Caco-2 (cell line): ENCODE measurements around the gene STYK1. TPM values are rescaled to one million over a fixed set of nuclear protein-coding genes. Genes with fewer than 3 reads are reported as not detected.

ENCODE experiments used
- BruUV-seq: library from RNA; stranded (reverse); fragments of 400-500 nt; replicated peaks from 2 replicates; lab custom pipeline; 2021; lab: Mats Ljungman, UMichigan
- CTCF ChIA-PET: fragments of 300-600 bp; sonication (Branson Sonifier 250); formaldehyde crosslinking; loops from one replicate; lab custom pipeline; 2022; ENCODE audit warnings: antibody characterized with exemption; lab: Charles Lee
- POLR2A ChIA-PET: fragments of 300-600 bp; sonication (Branson Sonifier 250); formaldehyde crosslinking; loops from one replicate; lab custom pipeline; 2022; ENCODE audit warnings: antibody characterized with exemption; lab: Charles Lee
- DNase-seq, 2 experiments: peaks; one replicate each; pipeline versions ENCODE4 v3.0.0 to v3.0.0-alpha.2; 2020 to 2022
- H3K27me3 ChIP-seq: replicated peaks from 2 replicates; pipeline ENCODE4 v1.6.0; 2011; ENCODE audit warnings: low read length; ENCODE audit not compliant: control insufficient read depth, insufficient read depth
- H3K36me3 ChIP-seq: 2 replicates; pipeline ENCODE4 v1.5.1; 2011; ENCODE audit warnings: low read length; ENCODE audit not compliant: control insufficient read depth, insufficient read depth
- H3K4me1 ChIP-seq: fragments of 250-450 bp; sonication (Bioruptor Pico); 2 replicates; pipeline ENCODE4 v1.5.1; 2020; ENCODE audit warnings: mild to moderate bottlenecking
- H3K4me3 ChIP-seq: 2 replicates; pipeline ENCODE4 v1.5.1; 2011; ENCODE audit warnings: low read depth, mild to moderate bottlenecking, control low read depth, low read length
- H3K9me3 ChIP-seq: fragments of 250-450 bp; sonication (Bioruptor Pico); 2 replicates; pipeline ENCODE4 v1.5.1; 2020; ENCODE audit warnings: mild to moderate bottlenecking, moderate library complexity
- H3K27ac Mint-ChIP-seq: one replicate; pipeline ENCODE4 v1.8.0; 2022; ENCODE audit warnings: mixed read lengths; ENCODE audit not compliant: unreplicated experiment
- H3K27me3 Mint-ChIP-seq: one replicate; pipeline ENCODE4 v1.8.0; 2022; ENCODE audit warnings: mixed read lengths; ENCODE audit not compliant: insufficient read depth, unreplicated experiment
- H3K36me3 Mint-ChIP-seq: one replicate; pipeline ENCODE4 v1.8.0; 2022; ENCODE audit warnings: mild to moderate bottlenecking, mixed read lengths; ENCODE audit not compliant: insufficient read depth, unreplicated experiment
- H3K4me1 Mint-ChIP-seq: one replicate; pipeline ENCODE4 v1.8.0; 2022; ENCODE audit warnings: low read depth, mixed read lengths; ENCODE audit not compliant: unreplicated experiment
- H3K4me3 Mint-ChIP-seq: one replicate; pipeline ENCODE4 v1.8.0; 2022; ENCODE audit warnings: mild to moderate bottlenecking, moderate library complexity, mixed read lengths; ENCODE audit not compliant: unreplicated experiment
- H3K9me3 Mint-ChIP-seq: one replicate; pipeline ENCODE4 v1.8.0; 2022; ENCODE audit warnings: mixed read lengths; ENCODE audit not compliant: unreplicated experiment
- intact Hi-C: fragments of 100-400 bp; cut with micrococcal nuclease; formaldehyde crosslinking; loops from one replicate; pipeline ENCODE4 v1.10.0; 2022; ENCODE audit not compliant: unreplicated experiment
- total RNA-seq: library from RNA; stranded (reverse); gene quantifications from 2 replicates; pipeline ENCODE4 v1.2.3, GENCODE V29; 2022
- TF ChIP-seq, protein P1 (sequence below), 2 experiments: fragments of 200-600 bp in 1 of 2; IDR thresholded peaks; 1 replicate in 1 of 2; 2 replicates in 1 of 2; pipeline versions ENCODE4 v1.5.1 to v1.8.0; 2011 to 2022; ENCODE audit warnings: antibody characterized with exemption in 1 of 2, control low read depth in 1 of 2, inconsistent platforms in 1 of 2, low read depth in 1 of 2, low read length in 1 of 2, mild to moderate bottlenecking in 1 of 2, moderate library complexity in 1 of 2; ENCODE audit not compliant: insufficient read depth in 1 of 2, severe bottlenecking in 1 of 2, unreplicated experiment in 1 of 2

The STYK1 gene
- total RNA-seq, 1 experiment from 2014 or later, result 4.5 TPM

DNA sequence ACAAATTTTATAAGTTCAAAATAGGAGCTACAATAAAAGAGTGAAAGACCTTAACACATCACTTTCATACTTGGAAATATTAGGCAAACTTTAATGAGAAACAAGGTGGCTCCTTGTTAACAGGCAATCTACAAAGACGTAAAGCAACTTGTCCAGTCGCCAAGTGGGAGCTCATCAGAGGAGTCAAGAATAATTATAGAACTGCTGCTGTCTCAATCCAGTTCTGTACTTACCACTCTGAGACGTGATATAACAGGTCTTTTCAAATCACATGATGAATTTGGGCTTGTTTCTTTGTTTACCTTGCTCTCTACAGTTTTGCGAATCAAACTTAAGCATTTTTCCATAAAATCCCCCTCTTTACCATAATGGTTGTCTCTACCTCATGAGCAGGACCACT, 45.6 kb upstream of the STYK1 start:
- Mint-ChIP-seq H3K27me3 (no peaks in the 10 kb centered on the region), H3K36me3 (peaks cover 50% of the 10 kb centered on the region), H3K4me3 (no peak overlapping the region), H3K9me3 (no peaks in the 10 kb centered on the region), H3K4me1 (peaks cover 55% of the 10 kb centered on the region), H3K27ac (no peak overlapping the region)
- Histone ChIP-seq H3K9me3 (no peaks in the 10 kb centered on the region), H3K4me1 (peaks cover 45% of the 10 kb centered on the region), H3K27me3 (no peaks in the 10 kb centered on the region), H3K36me3 (no peaks in the 10 kb centered on the region), H3K4me3 (no peak overlapping the region)
- ChIA-PET CTCF (interaction anchor here (0.5 to 1.5 kb wide), 2 partner anchors 31 to 103 kb away, joined by 3 to 5 read pairs; no protein-coding TSS in a partner anchor), POLR2A (interaction anchor here (0.6 kb wide), 1 partner anchor 1017 kb away, joined by 3 read pairs; no protein-coding TSS in a partner anchor)
- intact Hi-C loops, result no loop called here
- no TSS peak for BruUV-seq
- TF ChIP-seq, protein P1, sequence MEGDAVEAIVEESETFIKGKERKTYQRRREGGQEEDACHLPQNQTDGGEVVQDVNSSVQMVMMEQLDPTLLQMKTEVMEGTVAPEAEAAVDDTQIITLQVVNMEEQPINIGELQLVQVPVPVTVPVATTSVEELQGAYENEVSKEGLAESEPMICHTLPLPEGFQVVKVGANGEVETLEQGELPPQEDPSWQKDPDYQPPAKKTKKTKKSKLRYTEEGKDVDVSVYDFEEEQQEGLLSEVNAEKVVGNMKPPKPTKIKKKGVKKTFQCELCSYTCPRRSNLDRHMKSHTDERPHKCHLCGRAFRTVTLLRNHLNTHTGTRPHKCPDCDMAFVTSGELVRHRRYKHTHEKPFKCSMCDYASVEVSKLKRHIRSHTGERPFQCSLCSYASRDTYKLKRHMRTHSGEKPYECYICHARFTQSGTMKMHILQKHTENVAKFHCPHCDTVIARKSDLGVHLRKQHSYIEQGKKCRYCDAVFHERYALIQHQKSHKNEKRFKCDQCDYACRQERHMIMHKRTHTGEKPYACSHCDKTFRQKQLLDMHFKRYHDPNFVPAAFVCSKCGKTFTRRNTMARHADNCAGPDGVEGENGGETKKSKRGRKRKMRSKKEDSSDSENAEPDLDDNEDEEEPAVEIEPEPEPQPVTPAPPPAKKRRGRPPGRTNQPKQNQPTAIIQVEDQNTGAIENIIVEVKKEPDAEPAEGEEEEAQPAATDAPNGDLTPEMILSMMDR (IDR thresholded peaks at IDR 0.05; ENCODE audit: insufficient read depth in 1 of 2, low read depth in 1 of 2, low read length in 1 of 2, severe bottlenecking in 1 of 2, unreplicated experiment in 1 of 2), result no peak
- no peak for DNase-seq

DNA sequence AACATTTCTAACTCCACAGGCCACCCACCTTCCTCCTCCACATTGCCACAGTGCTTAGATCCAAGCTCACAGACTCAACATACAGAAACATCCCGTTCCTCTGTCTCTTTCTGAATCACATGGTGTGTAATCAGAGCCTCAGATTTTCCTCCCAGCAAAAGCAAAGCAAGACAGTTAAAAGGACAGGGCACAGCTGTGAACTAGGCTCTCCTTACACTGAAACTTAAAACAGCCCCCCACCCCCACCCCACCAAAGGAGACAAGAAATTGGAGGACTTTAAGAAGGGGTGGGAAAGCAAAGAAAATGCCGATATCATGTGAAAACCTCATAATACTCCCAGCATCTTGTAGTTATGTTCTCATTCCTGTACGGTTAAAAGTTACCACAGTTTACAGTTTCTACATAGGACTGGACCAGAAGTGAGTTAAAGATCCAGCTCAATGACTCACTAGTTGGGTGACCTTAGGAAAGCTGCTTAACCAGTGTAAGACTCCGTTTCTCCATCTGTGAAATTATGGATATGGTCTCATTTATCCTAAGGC, 44.5 kb upstream of the STYK1 start:
- no peaks in the 10 kb centered on the region for H3K27me3 Mint-ChIP-seq
- H3K36me3 ChIP-seq, result no peaks in the 10 kb centered on the region
- no peak overlapping the region for H3K27ac Mint-ChIP-seq
- H3K9me3 Mint-ChIP-seq, result no peaks in the 10 kb centered on the region
- TF ChIP-seq, protein P1 (IDR thresholded peaks at IDR 0.05; ENCODE audit: insufficient read depth in 1 of 2, low read depth in 1 of 2, low read length in 1 of 2, severe bottlenecking in 1 of 2, unreplicated experiment in 1 of 2), result no peak
- H3K9me3 ChIP-seq, result no peaks in the 10 kb centered on the region
- H3K27me3 ChIP-seq, result no peaks in the 10 kb centered on the region
- peaks cover 61% of the 10 kb centered on the region for H3K36me3 Mint-ChIP-seq
- DNase-seq, result no peak
- peaks cover 41% of the 10 kb centered on the region for H3K4me1 ChIP-seq
- BruUV-seq, result no TSS peak
- ChIA-PET POLR2A (no interaction called here), CTCF (interaction anchor here (1.3 kb wide), 1 partner anchor 32 kb away, joined by 5 read pairs; no protein-coding TSS in a partner anchor)
- peaks cover 48% of the 10 kb centered on the region for H3K4me1 Mint-ChIP-seq
- H3K4me3 ChIP-seq, result no peak overlapping the region
- H3K4me3 Mint-ChIP-seq, result no peak overlapping the region
- intact Hi-C loops, result no loop called here

DNA sequence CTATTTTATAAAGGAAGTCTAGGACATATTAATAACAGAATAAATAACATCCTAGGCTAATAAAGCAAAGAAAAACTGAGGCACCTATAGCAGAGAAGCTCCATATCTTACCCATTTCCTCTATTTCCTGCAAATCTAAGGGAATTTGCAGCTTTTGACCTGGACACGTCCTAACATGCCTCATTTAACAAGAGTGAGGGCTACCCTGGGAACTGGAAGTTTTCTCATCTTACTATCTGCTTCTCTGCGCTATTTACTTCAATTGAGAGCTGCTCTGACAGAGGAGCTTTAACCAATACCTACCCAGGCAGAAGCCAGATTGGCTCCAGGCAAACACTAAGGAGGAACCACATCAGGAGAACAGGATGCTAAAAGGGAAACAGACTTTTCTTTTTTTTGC, 43.6 kb upstream of the STYK1 start:
- TF ChIP-seq, protein P1 (IDR thresholded peaks at IDR 0.05; ENCODE audit: insufficient read depth in 1 of 2, low read depth in 1 of 2, low read length in 1 of 2, severe bottlenecking in 1 of 2, unreplicated experiment in 1 of 2), result no peak
- Mint-ChIP-seq H3K4me1 (peaks cover 48% of the 10 kb centered on the region), H3K4me3 (no peak overlapping the region), H3K9me3 (no peaks in the 10 kb centered on the region), H3K27me3 (no peaks in the 10 kb centered on the region), H3K27ac (peak overlapping the region; percentile 58), H3K36me3 (peaks cover 69% of the 10 kb centered on the region)
- no peak for DNase-seq
- ChIA-PET POLR2A (no interaction called here), CTCF (interaction anchor here (0.6 to 1.3 kb wide), 2 partner anchors 33 to 544 kb away, joined by 5 to 9 read pairs; no protein-coding TSS in a partner anchor)
- Histone ChIP-seq H3K4me3 (no peak overlapping the region), H3K9me3 (no peaks in the 10 kb centered on the region), H3K27me3 (no peaks in the 10 kb centered on the region), H3K36me3 (no peaks in the 10 kb centered on the region; the same call in 1 of the 2 replicates), H3K4me1 (peaks cover 41% of the 10 kb centered on the region)
- no TSS peak for BruUV-seq
- intact Hi-C loops, result no loop called here
